H1 (cell line): ENCODE data around the gene EEF2.
A peak's percentile ranks its signal among the peaks of the same experiment; 100 is the strongest.

Source experiments
- ATF2 ChIP-seq: IDR thresholded peaks from 2 replicates; pipeline ENCODE4 v1.6.1; 2012; ENCODE audit warnings: low read length, inconsistent platforms
- ATF3 ChIP-seq: IDR thresholded peaks from 2 replicates; pipeline ENCODE4 v1.6.1; 2011; ENCODE audit warnings: low read depth, mild to moderate bottlenecking, low read length; ENCODE audit not compliant: insufficient read depth
- CBX5 ChIP-seq: fragments of 300-800, 300-1000 bp; sonication (generic); IDR thresholded peaks from 2 replicates; pipeline ENCODE4 v1.7.1; 2016; ENCODE audit warnings: antibody characterized with exemption, low read length, low read depth
- CEBPB ChIP-seq: IDR thresholded peaks from 2 replicates; pipeline ENCODE4 v1.6.1; 2012; ENCODE audit warnings: low read depth, low read length
- CHD2 ChIP-seq: IDR thresholded peaks from 2 replicates; pipeline ENCODE4 v1.6.1; 2012; ENCODE audit warnings: low read length, improper control_type of control experiment
- CTCF ChIP-seq, 3 experiments: IDR thresholded peaks; 1 replicate in 2 of 3; 2 replicates in 1 of 3; pipeline versions ENCODE4 v1.5.1 to v1.6.1; 2011; ENCODE audit warnings: low read length in 3 of 3, mild to moderate bottlenecking in 3 of 3, inconsistent platforms in 2 of 3, low read depth in 1 of 3, moderate library complexity in 1 of 3; ENCODE audit not compliant: insufficient read depth in 1 of 3; ENCODE audit errors: control extremely low read depth in 1 of 3
- EGR1 ChIP-seq: IDR thresholded peaks from 2 replicates; pipeline ENCODE4 v1.6.1; 2011; ENCODE audit warnings: low read depth, low read length, borderline replicate concordance
- EZH2 ChIP-seq: fragments of 200-600 bp; sonication (generic); IDR thresholded peaks from 2 replicates; pipeline ENCODE4 v1.7.1; 2012; ENCODE audit warnings: low read depth, mild to moderate bottlenecking, moderate library complexity, low read length, inconsistent platforms; ENCODE audit not compliant: severe bottlenecking
- GABPA ChIP-seq: IDR thresholded peaks from 2 replicates; pipeline ENCODE4 v1.6.1; 2011; ENCODE audit warnings: mild to moderate bottlenecking, low read length, moderate library complexity, borderline replicate concordance; ENCODE audit not compliant: insufficient read depth
- JUN ChIP-seq: IDR thresholded peaks from 2 replicates; pipeline ENCODE4 v1.6.1; 2011; ENCODE audit warnings: low read depth, mild to moderate bottlenecking, improper control_type of control experiment, low read length
- MAX ChIP-seq: IDR thresholded peaks from 2 replicates; pipeline ENCODE4 v1.6.1; 2012; ENCODE audit warnings: inconsistent platforms
- NRF1 ChIP-seq: IDR thresholded peaks from 2 replicates; pipeline ENCODE4 v1.6.1; 2011; ENCODE audit warnings: mild to moderate bottlenecking, low read depth, low read length, improper control_type of control experiment
- POLR2A ChIP-seq, 2 experiments: IDR thresholded peaks; 1 replicate in 1 of 2; 2 replicates in 1 of 2; pipeline ENCODE4 v1.6.1; 2011; ENCODE audit warnings: low read depth in 2 of 2, low read length in 2 of 2, mild to moderate bottlenecking in 2 of 2; ENCODE audit errors: control extremely low read depth in 1 of 2
- SRF ChIP-seq: IDR thresholded peaks from 2 replicates; pipeline ENCODE4 v1.6.1; 2011; ENCODE audit warnings: mild to moderate bottlenecking, low read depth, low read length, moderate library complexity

- TF ChIP-seq MAX, result peak; percentile 78
- peak; percentile 64; the same call in 1 of the 2 replicates for TF ChIP-seq ATF2
- no peak for TF ChIP-seq CTCF (IDR thresholded peaks at IDR 0.05; ENCODE audit: control extremely low read depth in 1 of 3, insufficient read depth in 1 of 3, low read depth in 1 of 3, low read length in 3 of 3)
- TF ChIP-seq NRF1, result no peak
- TF ChIP-seq CHD2, result no peak
- no peak for TF ChIP-seq CBX5
- no peak; a peak in 1 of 3 replicates for TF ChIP-seq POLR2A (IDR thresholded peaks at IDR 0.05; ENCODE audit: control extremely low read depth in 1 of 2, low read depth in 2 of 2, low read length in 2 of 2)
- TF ChIP-seq GABPA, result no peak
- TF ChIP-seq EZH2, result no peak
- TF ChIP-seq EGR1, result no peak
- no peak for TF ChIP-seq ATF3
- TF ChIP-seq CEBPB, result no peak
- TF ChIP-seq JUN, result no peak
- no peak for TF ChIP-seq SRF
These were observed 1.2 kb downstream of the EEF2 start for GRCh38 chr19:3983936-3984583.
